HL-60 (cell line): Measurements from ENCODE around the gene ZNF155.
A peak's percentile ranks its signal among the peaks of the same experiment; 100 is the strongest.

ENCODE experiments used
- DNase-seq, 2 experiments: peaks; one replicate each; pipeline ENCODE4 v3.0.0-alpha.2; 2010 to 2020; ENCODE audit warnings: low read depth in 1 of 2, low spot score in 1 of 2
- H3K27ac ChIP-seq: fragments of 250-450 bp; sonication (Bioruptor Pico); replicated peaks from 2 replicates; pipeline ENCODE4 v1.5.1; 2020; ENCODE audit warnings: mild to moderate bottlenecking, moderate library complexity
- H3K27me3 ChIP-seq: fragments of 250-450 bp; sonication (Bioruptor Pico); 2 replicates; pipeline ENCODE4 v1.5.1; 2021; ENCODE audit warnings: mild to moderate bottlenecking, moderate library complexity; ENCODE audit not compliant: insufficient read depth, poor library complexity, severe bottlenecking
- H3K4me3 ChIP-seq: replicated peaks from 2 replicates; pipeline ENCODE4 v1.5.1; 2011; ENCODE audit warnings: mild to moderate bottlenecking, control low read depth, low read length; ENCODE audit not compliant: insufficient read depth
- GABPA ChIP-seq: IDR thresholded peaks from 2 replicates; pipeline ENCODE4 v1.6.1; 2012; ENCODE audit warnings: low read depth
- POLR2AphosphoS5 ChIP-seq: IDR thresholded peaks from 2 replicates; pipeline ENCODE4 v1.6.1; 2012; ENCODE audit warnings: low read depth
- SPI1 ChIP-seq: IDR thresholded peaks from 2 replicates; pipeline ENCODE4 v1.6.1; 2012; ENCODE audit warnings: low read depth, mild to moderate bottlenecking, borderline replicate concordance
- TF ChIP-seq, protein P1 (sequence below): IDR thresholded peaks from 2 replicates; pipeline ENCODE4 v1.6.1; 2012; ENCODE audit warnings: low read depth; ENCODE audit not compliant: insufficient replicate concordance
- TF ChIP-seq, protein P2 (sequence below): IDR thresholded peaks from one replicate; pipeline ENCODE4 v1.5.1; 2011; ENCODE audit warnings: low read length, control low read depth, inconsistent platforms; ENCODE audit not compliant: insufficient read depth

Gene ZNF155

GRCh38 chr19:43984687-43985000 lies 656 bp downstream of the ZNF155 start:
- Histone ChIP-seq H3K27ac (peak overlapping the region; percentile 63), H3K27me3 (no peaks in the 10 kb centered on the region), H3K4me3 (peak overlapping the region; percentile 85)
- TF ChIP-seq, protein P1, sequence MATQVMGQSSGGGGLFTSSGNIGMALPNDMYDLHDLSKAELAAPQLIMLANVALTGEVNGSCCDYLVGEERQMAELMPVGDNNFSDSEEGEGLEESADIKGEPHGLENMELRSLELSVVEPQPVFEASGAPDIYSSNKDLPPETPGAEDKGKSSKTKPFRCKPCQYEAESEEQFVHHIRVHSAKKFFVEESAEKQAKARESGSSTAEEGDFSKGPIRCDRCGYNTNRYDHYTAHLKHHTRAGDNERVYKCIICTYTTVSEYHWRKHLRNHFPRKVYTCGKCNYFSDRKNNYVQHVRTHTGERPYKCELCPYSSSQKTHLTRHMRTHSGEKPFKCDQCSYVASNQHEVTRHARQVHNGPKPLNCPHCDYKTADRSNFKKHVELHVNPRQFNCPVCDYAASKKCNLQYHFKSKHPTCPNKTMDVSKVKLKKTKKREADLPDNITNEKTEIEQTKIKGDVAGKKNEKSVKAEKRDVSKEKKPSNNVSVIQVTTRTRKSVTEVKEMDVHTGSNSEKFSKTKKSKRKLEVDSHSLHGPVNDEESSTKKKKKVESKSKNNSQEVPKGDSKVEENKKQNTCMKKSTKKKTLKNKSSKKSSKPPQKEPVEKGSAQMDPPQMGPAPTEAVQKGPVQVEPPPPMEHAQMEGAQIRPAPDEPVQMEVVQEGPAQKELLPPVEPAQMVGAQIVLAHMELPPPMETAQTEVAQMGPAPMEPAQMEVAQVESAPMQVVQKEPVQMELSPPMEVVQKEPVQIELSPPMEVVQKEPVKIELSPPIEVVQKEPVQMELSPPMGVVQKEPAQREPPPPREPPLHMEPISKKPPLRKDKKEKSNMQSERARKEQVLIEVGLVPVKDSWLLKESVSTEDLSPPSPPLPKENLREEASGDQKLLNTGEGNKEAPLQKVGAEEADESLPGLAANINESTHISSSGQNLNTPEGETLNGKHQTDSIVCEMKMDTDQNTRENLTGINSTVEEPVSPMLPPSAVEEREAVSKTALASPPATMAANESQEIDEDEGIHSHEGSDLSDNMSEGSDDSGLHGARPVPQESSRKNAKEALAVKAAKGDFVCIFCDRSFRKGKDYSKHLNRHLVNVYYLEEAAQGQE, result no peak
- TF ChIP-seq POLR2AphosphoS5 (no peak), GABPA (no peak), SPI1 (no peak)
- TF ChIP-seq, protein P2, sequence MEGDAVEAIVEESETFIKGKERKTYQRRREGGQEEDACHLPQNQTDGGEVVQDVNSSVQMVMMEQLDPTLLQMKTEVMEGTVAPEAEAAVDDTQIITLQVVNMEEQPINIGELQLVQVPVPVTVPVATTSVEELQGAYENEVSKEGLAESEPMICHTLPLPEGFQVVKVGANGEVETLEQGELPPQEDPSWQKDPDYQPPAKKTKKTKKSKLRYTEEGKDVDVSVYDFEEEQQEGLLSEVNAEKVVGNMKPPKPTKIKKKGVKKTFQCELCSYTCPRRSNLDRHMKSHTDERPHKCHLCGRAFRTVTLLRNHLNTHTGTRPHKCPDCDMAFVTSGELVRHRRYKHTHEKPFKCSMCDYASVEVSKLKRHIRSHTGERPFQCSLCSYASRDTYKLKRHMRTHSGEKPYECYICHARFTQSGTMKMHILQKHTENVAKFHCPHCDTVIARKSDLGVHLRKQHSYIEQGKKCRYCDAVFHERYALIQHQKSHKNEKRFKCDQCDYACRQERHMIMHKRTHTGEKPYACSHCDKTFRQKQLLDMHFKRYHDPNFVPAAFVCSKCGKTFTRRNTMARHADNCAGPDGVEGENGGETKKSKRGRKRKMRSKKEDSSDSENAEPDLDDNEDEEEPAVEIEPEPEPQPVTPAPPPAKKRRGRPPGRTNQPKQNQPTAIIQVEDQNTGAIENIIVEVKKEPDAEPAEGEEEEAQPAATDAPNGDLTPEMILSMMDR, result no peak
- peak in 1 of 2 experiments; percentile 12 for DNase-seq

- Histone ChIP-seq H3K27ac (no peak overlapping the region), H3K4me3 (no peak overlapping the region), H3K27me3 (no peaks in the 10 kb centered on the region)
- TF ChIP-seq SPI1, result no peak
- no peak for TF ChIP-seq POLR2AphosphoS5
- TF ChIP-seq, protein P1, result no peak
- TF ChIP-seq, protein P2, result no peak
- TF ChIP-seq GABPA, result no peak
- DNase-seq, result no peak
Observed at GRCh38 chr19:43997631-43998290, 13.8 kb downstream of the ZNF155 start.

DNA sequence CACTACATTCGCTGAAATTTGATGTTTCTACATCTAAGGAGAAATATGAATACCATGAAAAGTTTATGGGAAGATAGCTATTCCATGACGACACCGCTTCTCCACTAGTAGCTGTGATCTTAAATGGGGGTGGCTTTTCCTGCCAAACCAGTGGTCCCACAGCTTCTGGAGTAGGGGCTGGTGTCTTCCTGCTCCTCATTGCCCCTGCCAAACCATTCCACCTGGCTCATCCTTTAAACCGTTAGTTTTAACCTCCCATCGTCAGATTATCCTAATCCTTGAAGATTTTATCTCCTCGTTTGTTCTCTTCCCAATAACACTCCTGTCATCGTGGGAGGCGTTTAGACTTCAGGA lies 18.2 kb downstream of the ZNF155 start:
- TF ChIP-seq, protein P1, result no peak
- TF ChIP-seq GABPA (no peak), SPI1 (no peak), POLR2AphosphoS5 (no peak)
- TF ChIP-seq, protein P2, result no peak
- peak overlapping the region; percentile 72 for H3K27ac ChIP-seq
- no peaks in the 10 kb centered on the region for H3K27me3 ChIP-seq
- DNase-seq, result no peak
- H3K4me3 ChIP-seq, result peak overlapping the region; percentile 94
